Endothelial cell of umbilical vein (primary cell): ENCODE measurements around the gene LRRC74B. TPM values are rescaled to one million over a fixed set of nuclear protein-coding genes. Genes with fewer than 3 reads are reported as not detected.
"Not testable (repeated sequence)": the region's sequence is repeated elsewhere in the genome, so short reads cannot be mapped to it uniquely, and the experiment has no call there.

Experiments
- BruUV-seq: library from RNA; stranded (reverse); fragments of 400-500 nt; replicated peaks from 2 replicates; lab custom pipeline; 2021; lab: Mats Ljungman, UMichigan
- CTCF ChIA-PET: fragments of 300-600, 350-600 bp; sonication (Branson Sonifier 250); formaldehyde crosslinking; loops from one replicate; lab custom pipeline; 2021; ENCODE audit warnings: antibody characterized with exemption, inconsistent platforms; lab: Charles Lee
- POLR2A ChIA-PET: fragments of 300-600, 350-600 bp; sonication (Branson Sonifier 250); formaldehyde crosslinking; loops from one replicate; lab custom pipeline; 2021; ENCODE audit warnings: antibody characterized with exemption, inconsistent platforms; lab: Charles Lee
- DNase-seq: peaks from one replicate; pipeline ENCODE4 v3.0.0-alpha.2; 2011; ENCODE audit warnings: low read depth, low spot score
- FAIRE-seq: peaks from 2 replicates; lab custom pipeline; 2011; peaks lifted over from hg19 to GRCh38; lab: Jason Lieb, UNC
- H2AFZ ChIP-seq: 2 replicates; pipeline ENCODE4 v1.6.0; 2012; ENCODE audit warnings: low read depth, low read length, control low read depth, inconsistent platforms
- H3K27ac ChIP-seq: 2 replicates; pipeline ENCODE4 v1.5.1; 2011; ENCODE audit warnings: low read depth, mild to moderate bottlenecking, control low read depth, low read length, moderate library complexity; ENCODE audit not compliant: insufficient read depth
- H3K27me3 ChIP-seq, 2 experiments: 2 replicates each; pipeline versions ENCODE4 v1.6.0 to v1.6.1; 2011; ENCODE audit warnings: low read length in 2 of 2, mixed read lengths in 1 of 2; ENCODE audit not compliant: control insufficient read depth in 2 of 2, insufficient read depth in 2 of 2
- H3K36me3 ChIP-seq, 2 experiments: 2 replicates in 1 of 2; 3 replicates in 1 of 2; pipeline ENCODE4 v1.5.1; 2011; ENCODE audit warnings: low read length in 2 of 2, mild to moderate bottlenecking in 1 of 2, moderate library complexity in 1 of 2; ENCODE audit not compliant: control insufficient read depth in 2 of 2, insufficient read depth in 2 of 2; ENCODE audit errors: extremely low read depth in 1 of 2
- H3K4me1 ChIP-seq: 3 replicates; pipeline ENCODE4 v1.5.1; 2011; ENCODE audit warnings: mild to moderate bottlenecking, low read length; ENCODE audit not compliant: control insufficient read depth, insufficient read depth; ENCODE audit errors: extremely low read depth
- H3K4me2 ChIP-seq: 2 replicates; pipeline ENCODE4 v1.6.1; 2011; ENCODE audit warnings: low read length, control low read depth, mixed read lengths; ENCODE audit not compliant: insufficient read depth
- H3K4me3 ChIP-seq, 3 experiments: fragments of 200-600 bp in 1 of 3; sonication (generic), shearing (Covaris generic) in 1 of 3; replicated peaks in 1 of 3; 2 replicates each; pipeline ENCODE4 v1.5.1; 2011 to 2016; ENCODE audit warnings: control low read depth in 3 of 3, low read length in 3 of 3, mild to moderate bottlenecking in 2 of 3, inconsistent platforms in 1 of 3, low read depth in 1 of 3, moderate library complexity in 1 of 3; ENCODE audit not compliant: insufficient read depth in 1 of 3
- H3K79me2 ChIP-seq: 2 replicates; pipeline ENCODE4 v1.6.0; 2012; ENCODE audit warnings: low read length, inconsistent platforms; ENCODE audit not compliant: control insufficient read depth, insufficient read depth
- H3K9ac ChIP-seq: replicated peaks from 2 replicates; pipeline ENCODE3; 2011; ENCODE audit warnings: low read length, control low read depth; ENCODE audit not compliant: insufficient read depth; ENCODE audit errors: extremely low read depth
- H3K9me1 ChIP-seq: replicated peaks from 3 replicates; pipeline ENCODE4 v1.6.0; 2011; ENCODE audit warnings: mild to moderate bottlenecking, low read length; ENCODE audit not compliant: control insufficient read depth, insufficient read depth; ENCODE audit errors: extremely low read depth
- H3K9me3 ChIP-seq: replicated peaks from 2 replicates; pipeline ENCODE4 v1.5.1; 2012; ENCODE audit warnings: low read length, inconsistent platforms; ENCODE audit not compliant: control insufficient read depth, insufficient read depth
- H4K20me1 ChIP-seq: replicated peaks from 2 replicates; pipeline ENCODE3; 2011; ENCODE audit warnings: mild to moderate bottlenecking, low read length; ENCODE audit not compliant: control insufficient read depth, insufficient read depth; ENCODE audit errors: extremely low read depth
- CTCF ChIP-seq, 2 donors: IDR thresholded peaks; 1 replicate in 1 of 2; 2 replicates in 1 of 2; pipeline ENCODE4 v1.5.1; 2011; ENCODE audit warnings: low read length in 2 of 2, mild to moderate bottlenecking in 2 of 2, moderate library complexity in 2 of 2, control low read depth in 1 of 2, inconsistent platforms in 1 of 2, low read depth in 1 of 2; ENCODE audit not compliant: insufficient read depth in 1 of 2; ENCODE audit errors: extremely low read depth in 1 of 2
- EZH2 ChIP-seq: IDR thresholded peaks from 2 replicates; pipeline ENCODE4 v1.6.1; 2012; ENCODE audit warnings: borderline replicate concordance, low read depth, mild to moderate bottlenecking, moderate library complexity, low read length, inconsistent platforms; ENCODE audit not compliant: severe bottlenecking
- FOS ChIP-seq: IDR thresholded peaks from 2 replicates; pipeline ENCODE4 v1.6.1; 2011; ENCODE audit warnings: mild to moderate bottlenecking, low read length, moderate library complexity, borderline replicate concordance; ENCODE audit not compliant: insufficient read depth
- GATA2 ChIP-seq: IDR thresholded peaks from 2 replicates; pipeline ENCODE4 v1.7.0; 2011; ENCODE audit warnings: low read depth, mild to moderate bottlenecking, moderate library complexity, mixed read lengths, low read length; ENCODE audit not compliant: insufficient read length, insufficient read depth
- JUN ChIP-seq: IDR thresholded peaks from 2 replicates; pipeline ENCODE4 v1.6.1; 2011; ENCODE audit warnings: borderline replicate concordance, low read depth; ENCODE audit not compliant: insufficient read length, insufficient read depth
- MAX ChIP-seq: IDR thresholded peaks from 2 replicates; pipeline ENCODE4 v1.6.1; 2011; ENCODE audit not compliant: insufficient read depth, insufficient read length
- MYC ChIP-seq: IDR thresholded peaks from one replicate; pipeline ENCODE4 v1.6.1; 2011; ENCODE audit warnings: mild to moderate bottlenecking, low read depth, low read length
- POLR2A ChIP-seq: IDR thresholded peaks from 2 replicates; pipeline ENCODE4 v1.6.1; 2012; ENCODE audit warnings: low read depth, mild to moderate bottlenecking, control low read depth, low read length
- POLR2AphosphoS5 ChIP-seq: IDR thresholded peaks from 2 replicates; pipeline ENCODE4 v1.6.1; 2012; ENCODE audit warnings: low read depth, mild to moderate bottlenecking, control low read depth, low read length, moderate library complexity; ENCODE audit not compliant: insufficient read depth
- dilution Hi-C: fragments of 300-500 bp; cut with MboI; formaldehyde crosslinking; loops from one replicate; pipeline ENCODE4 v1.15.0; 2019; ENCODE audit warnings: low sequenced_read_pairs; ENCODE audit not compliant: extremely low pct_ligation_motif_present
- intact Hi-C: fragments of 100-400 bp; cut with micrococcal nuclease; formaldehyde crosslinking; loops from one replicate; pipeline ENCODE4 v1.10.0; 2022
- polyA plus RNA-seq, 4 experiments: library from polyadenylated mRNA; depleted of rRNA in 3 of 4; stranded (reverse) in 3 of 4; unstranded in 1 of 4; fragments of >200 nt; gene quantifications; 2 replicates each; pipeline versions ENCODE4 v1.2.1 to v1.2.3, GENCODE V29; 2011 to 2012; ENCODE audit warnings: missing spikeins in 1 of 4
- total RNA-seq: library from RNA; stranded (reverse); gene quantifications from 2 replicates; pipeline ENCODE4 v1.2.3, GENCODE V29; 2021

The LRRC74B gene
- total and polyA plus RNA-seq, 2 donors (not counting 3 experiments of a cell fraction or from before 2014, with no cell fraction given): not detected

- TF ChIP-seq MYC (no peak), POLR2A (no peak), CTCF (IDR thresholded peaks at IDR 0.05; ENCODE audit: extremely low read depth in 1 of 2, insufficient read depth in 1 of 2, low read depth in 1 of 2, low read length in 2 of 2) (no peak), JUN (no peak), EZH2 (no peak), FOS (no peak), MAX (no peak), POLR2AphosphoS5 (no peak), GATA2 (no peak)
- Histone ChIP-seq H3K27ac (no peak overlapping the region), H3K36me3 (no peaks in the 10 kb centered on the region), H3K9me3 (no peaks in the 10 kb centered on the region), H3K27me3 (no peaks in the 10 kb centered on the region), H3K9ac (no peak overlapping the region), H3K4me2 (no peak overlapping the region), H3K79me2 (peaks cover 20% of the 10 kb centered on the region), H2AFZ (no peak overlapping the region), H3K4me1 (peaks cover 22% of the 10 kb centered on the region), H3K9me1 (no peaks in the 10 kb centered on the region), H3K4me3 (no peak overlapping the region), H4K20me1 (no peaks in the 10 kb centered on the region)
- intact Hi-C loops (loop anchor here (5.0 kb wide), 1 partner anchor 116 kb away; no protein-coding TSS in a partner anchor), dilution Hi-C loops (no loop called here)
- BruUV-seq: no TSS peak
- ChIA-PET CTCF (interaction anchor here (0.8 to 0.9 kb wide), 2 partner anchors 9 to 12 kb away, joined by 3 read pairs; partner anchors contain the start of gene P2RX6), POLR2A (interaction anchor here (2.3 kb wide), 1 partner anchor 22 kb away, joined by 10 read pairs; the partner anchor contains the start of gene LZTR1)
- FAIRE-seq (no peak), DNase-seq (no peak)
Measured at GRCh38 chr22:21003782-21004181, 42.0 kb upstream of the LRRC74B start.

DNA sequence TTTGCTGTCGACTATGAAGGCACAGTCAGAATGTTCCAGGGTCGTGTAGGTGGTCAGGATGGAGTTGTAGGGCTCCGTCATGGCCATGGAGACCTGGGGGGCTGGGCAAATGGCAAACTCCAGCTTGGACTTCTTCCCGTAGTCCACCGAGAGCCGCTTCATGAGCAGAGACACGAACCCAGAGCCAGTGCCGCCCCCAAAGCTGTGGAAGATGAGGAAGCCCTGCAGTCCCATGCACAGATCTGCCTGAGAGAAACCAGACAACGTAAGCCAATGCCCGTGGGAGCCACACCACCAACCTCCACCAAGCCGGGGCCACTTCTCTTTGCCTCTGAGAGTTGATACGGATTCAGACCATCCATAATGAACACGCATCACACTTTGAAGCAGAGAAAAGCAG lies 36.5 kb upstream of the LRRC74B start:
- FAIRE-seq, dilution Hi-C loops, intact Hi-C loops: not testable (repeated sequence)

More for the DNA sequence above, 36.5 kb upstream of the LRRC74B start:
- H3K4me1 ChIP-seq, H3K4me2 ChIP-seq, H3K9ac ChIP-seq, H3K27ac ChIP-seq, H3K27me3 ChIP-seq, H3K9me3 ChIP-seq, H2AFZ ChIP-seq, H3K4me3 ChIP-seq, H4K20me1 ChIP-seq, H3K36me3 ChIP-seq, DNase-seq, BruUV-seq, POLR2A ChIA-PET, H3K79me2 ChIP-seq, H3K9me1 ChIP-seq: not testable (repeated sequence)
- CTCF ChIA-PET: interaction anchor here (1.0 kb wide), 1 partner anchor 123 kb away, joined by 3 read pairs; no protein-coding TSS in a partner anchor
